Activated B cell treated with CpG ODN at 0.5 μM for 24 hours (primary cell): ENCODE results near the gene MGP. TPM values are rescaled to one million over a fixed set of nuclear protein-coding genes. Genes with fewer than 3 reads are reported as not detected.

Experiments
- ATAC-seq: fragments of 200-7000 bp; cut with Tn5 transposase; one replicate; pipeline ENCODE4 v1.10.0; 2021; ENCODE audit warnings: low read depth, mild to moderate bottlenecking, moderate library complexity
- CTCF ChIA-PET: fragments of 350-600 bp; sonication (Branson Sonifier 250); formaldehyde crosslinking; loops from one replicate; lab custom pipeline; 2021; ENCODE audit warnings: antibody characterized with exemption; lab: Charles Lee
- POLR2A ChIA-PET: fragments of 350-600 bp; sonication (Branson Sonifier 250); formaldehyde crosslinking; loops from one replicate; lab custom pipeline; 2021; ENCODE audit warnings: antibody characterized with exemption; lab: Charles Lee
- DNase-seq: peaks from one replicate; pipeline ENCODE4 v3.0.0; 2022
- H3K27ac Mint-ChIP-seq: one replicate; pipeline ENCODE4 v1.8.0; 2020; ENCODE audit warnings: mixed read lengths
- H3K27me3 Mint-ChIP-seq: one replicate; pipeline ENCODE4 v1.8.0; 2021; ENCODE audit warnings: mixed read lengths
- H3K36me3 Mint-ChIP-seq: one replicate; pipeline ENCODE4 v1.8.0; 2021; ENCODE audit warnings: low read depth, mixed read lengths
- H3K4me1 Mint-ChIP-seq: one replicate; pipeline ENCODE4 v1.8.0; 2021; ENCODE audit warnings: mixed read lengths
- H3K4me3 Mint-ChIP-seq: one replicate; pipeline ENCODE4 v1.8.0; 2020; ENCODE audit warnings: mild to moderate bottlenecking, mixed read lengths
- H3K9me3 Mint-ChIP-seq: one replicate; pipeline ENCODE4 v1.8.0; 2020; ENCODE audit warnings: mixed read lengths
- CTCF ChIP-seq: fragments of 200-600 bp; IDR thresholded peaks from one replicate; pipeline ENCODE4 v1.8.0; 2022; ENCODE audit warnings: antibody characterized with exemption, mild to moderate bottlenecking
- intact Hi-C: fragments of 100-400 bp; cut with micrococcal nuclease; formaldehyde crosslinking; loops from one replicate; pipeline ENCODE4 v1.15.1; 2024
- total RNA-seq: library from RNA; stranded (reverse); gene quantifications from 2 replicates; pipeline ENCODE4 v1.2.3, GENCODE V29; 2022

Gene MGP
- total RNA-seq, 1 donor from 2014 or later: not detected

- no peak overlapping the region for H3K4me3 Mint-ChIP-seq
- intact Hi-C loops: no loop called here
- CTCF ChIA-PET: no interaction called here
- ATAC-seq (no peak), DNase-seq (no peak)
- peaks cover 25% of the 10 kb centered on the region for H3K27me3 Mint-ChIP-seq
- no peaks in the 10 kb centered on the region for H3K9me3 Mint-ChIP-seq
- H3K27ac Mint-ChIP-seq: no peak overlapping the region
- H3K36me3 Mint-ChIP-seq: no peaks in the 10 kb centered on the region
- peaks cover 40% of the 10 kb centered on the region for H3K4me1 Mint-ChIP-seq
- TF ChIP-seq CTCF: no peak
- POLR2A ChIA-PET: no interaction called here
Measured at GRCh38 chr12:14886271-14886670, 617 bp upstream of the MGP start.

GRCh38 chr12:14884458-14884878 is 1.2 kb downstream of the MGP start:
- intact Hi-C loops: loop anchor here (1.0 to 5.0 kb wide), 6 partner anchors 26 to 114 kb away; partner anchors contain the start of gene ARHGDIB
- TF ChIP-seq CTCF: no peak
- Mint-ChIP-seq H3K36me3 (no peaks in the 10 kb centered on the region), H3K27ac (peak overlapping the region; percentile 76), H3K27me3 (peaks cover 25% of the 10 kb centered on the region), H3K9me3 (no peaks in the 10 kb centered on the region), H3K4me1 (peaks cover 55% of the 10 kb centered on the region), H3K4me3 (peak overlapping the region; percentile 66)
- ChIA-PET CTCF (interaction anchor here (1.0 to 1.4 kb wide), 2 partner anchors 27 to 39 kb away, joined by 3 to 4 read pairs; no protein-coding TSS in a partner anchor), POLR2A (interaction anchor here (0.8 to 1.6 kb wide), 5 partner anchors 10 to 114 kb away, joined by 3 to 7 read pairs (median 5); partner anchors contain the start of gene ARHGDIB)
- DNase-seq: peak; percentile 57
- peak; percentile 96 for ATAC-seq

- H3K36me3 Mint-ChIP-seq: no peaks in the 10 kb centered on the region
- no peak for DNase-seq
- no peak for TF ChIP-seq CTCF
- no peak overlapping the region for H3K27ac Mint-ChIP-seq
- peaks cover 55% of the 10 kb centered on the region for H3K4me1 Mint-ChIP-seq
- ChIA-PET POLR2A (interaction anchor here (0.6 to 1.6 kb wide), 5 partner anchors 10 to 726 kb away, joined by 3 to 7 read pairs (median 5); a partner anchor contains a TSS), CTCF (interaction anchor here (1.0 to 1.4 kb wide), 2 partner anchors 26 to 38 kb away, joined by 3 to 4 read pairs; no protein-coding TSS in a partner anchor)
- no peaks in the 10 kb centered on the region for H3K9me3 Mint-ChIP-seq
- no peak for ATAC-seq
- intact Hi-C loops: loop anchor here (1.0 to 5.0 kb wide), 6 partner anchors 25 to 113 kb away; partner anchors contain the start of gene ARHGDIB
- H3K27me3 Mint-ChIP-seq: peaks cover 25% of the 10 kb centered on the region
- no peak overlapping the region for H3K4me3 Mint-ChIP-seq
Measured at GRCh38 chr12:14883686-14884085, 2.0 kb downstream of the MGP start.

- Mint-ChIP-seq H3K9me3 (no peaks in the 10 kb centered on the region), H3K27me3 (peaks cover 4% of the 10 kb centered on the region), H3K36me3 (no peaks in the 10 kb centered on the region), H3K4me1 (peaks cover 45% of the 10 kb centered on the region), H3K4me3 (peak overlapping the region; percentile 11), H3K27ac (peak overlapping the region; percentile 56)
- ATAC-seq: no peak
- intact Hi-C loops: loop anchor here (5.0 kb wide), 1 partner anchor 41 kb away; no protein-coding TSS in a partner anchor
- DNase-seq: no peak
- TF ChIP-seq CTCF: no peak
- CTCF ChIA-PET: no interaction called here
- POLR2A ChIA-PET: no interaction called here
Measured at GRCh38 chr12:14880890-14881453, 4.7 kb downstream of the MGP start.

- H3K4me3 Mint-ChIP-seq: no peak overlapping the region
- no peak overlapping the region for H3K27ac Mint-ChIP-seq
- H3K36me3 Mint-ChIP-seq: no peaks in the 10 kb centered on the region
- ATAC-seq: no peak
- H3K27me3 Mint-ChIP-seq: no peaks in the 10 kb centered on the region
- no peak for TF ChIP-seq CTCF
- ChIA-PET POLR2A (no interaction called here), CTCF (interaction anchor here (0.8 kb wide), 1 partner anchor 8 kb away, joined by 4 read pairs; no protein-coding TSS in a partner anchor)
- peaks cover 30% of the 10 kb centered on the region for H3K4me1 Mint-ChIP-seq
- no peaks in the 10 kb centered on the region for H3K9me3 Mint-ChIP-seq
- no peak for DNase-seq
- intact Hi-C loops: no loop called here
Measured at GRCh38 chr12:14879222-14879933, 6.3 kb downstream of the MGP start.
